NCI-H1417 treated with DMSO at 0.1 percent for 48 hours (cell line): ENCODE results near the gene STRIP2.
A peak's percentile ranks its signal among the peaks of the same experiment; 100 is the strongest.
"Not testable (repeated sequence)": the region's sequence is repeated elsewhere in the genome, so short reads cannot be mapped to it uniquely, and the experiment has no call there.

Experiments
- DNase-seq: peaks from one replicate; lab custom pipeline; 2025; lab: John Stamatoyannopoulos, UW

The STRIP2 gene

DNA sequence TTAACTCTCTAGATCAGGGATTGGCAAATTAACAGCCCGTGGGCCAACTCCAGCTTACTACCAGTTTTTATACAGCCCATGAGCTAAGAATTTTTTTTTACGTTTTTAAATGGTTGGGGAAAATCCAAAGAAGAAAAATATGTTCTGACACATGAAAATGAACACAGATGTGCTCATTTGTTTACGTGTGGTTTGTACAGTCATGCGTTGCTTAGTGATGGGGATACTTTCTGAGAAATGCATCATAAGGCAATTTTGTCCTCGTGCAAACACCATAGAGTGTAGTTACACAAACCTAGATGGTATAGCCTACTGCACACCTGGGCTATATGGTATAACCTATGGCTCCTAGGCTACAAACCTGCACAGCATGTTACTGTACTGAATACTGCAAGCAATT lies 59.8 kb downstream of the STRIP2 start:
- DNase-seq, result no peak

DNA sequence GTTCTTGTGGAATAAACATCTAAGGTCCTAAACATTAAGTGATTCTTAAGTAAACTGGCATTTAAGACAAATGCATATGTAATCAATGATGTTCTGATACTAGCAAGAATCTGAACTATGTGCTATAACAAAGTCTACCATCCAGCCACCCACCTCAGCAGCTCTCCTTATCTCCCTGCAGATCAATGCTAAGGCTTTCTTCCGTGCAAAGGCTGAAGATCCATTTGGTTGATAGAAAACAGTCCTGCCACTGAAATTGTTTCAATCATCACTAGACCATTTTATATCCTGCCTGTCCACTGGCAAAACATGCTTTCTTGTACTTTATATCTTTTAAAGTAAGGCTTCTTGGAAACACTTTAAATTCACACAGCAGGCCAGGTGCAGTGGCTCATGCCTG lies 61.8 kb downstream of the STRIP2 start:
- no peak for DNase-seq

DNA sequence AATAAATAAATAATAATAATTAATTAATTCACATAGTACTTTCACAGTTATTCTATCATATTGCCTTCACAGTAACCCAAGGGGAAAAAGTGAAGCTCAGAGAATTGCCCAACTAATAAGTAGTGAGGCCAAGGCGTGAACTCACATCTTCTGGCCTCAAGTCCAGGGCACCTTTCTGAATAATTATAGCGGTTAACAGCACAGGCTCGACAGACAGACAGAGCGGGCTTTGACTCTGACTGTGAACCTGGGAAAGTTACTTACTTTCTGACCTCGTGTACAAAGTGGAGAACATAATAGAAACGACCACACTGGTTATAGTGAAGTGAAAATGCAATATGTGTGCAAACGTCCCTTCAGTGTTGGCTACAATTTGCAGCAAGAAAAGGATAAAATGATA lies 62.4 kb downstream of the STRIP2 start:
- DNase-seq, result no peak

DNA sequence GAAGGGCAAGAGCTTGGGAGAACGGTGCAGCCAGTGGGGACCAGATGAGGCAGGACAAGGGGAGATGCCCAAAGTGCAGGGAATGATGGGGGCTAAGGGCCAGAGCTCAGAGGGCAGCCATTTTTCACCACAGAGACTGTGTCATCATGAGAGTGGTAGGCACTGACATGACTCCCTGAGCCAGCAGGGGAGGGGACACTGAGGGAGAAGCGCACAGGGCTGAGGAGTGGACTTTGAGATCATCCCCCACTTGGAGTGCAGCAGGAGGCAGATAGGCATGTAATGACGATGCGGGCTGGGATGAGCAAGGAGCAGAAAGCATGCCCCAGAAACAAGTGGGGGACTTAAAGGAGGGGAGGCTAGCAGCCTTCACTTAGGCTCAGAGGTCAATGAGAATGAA lies 62.9 kb downstream of the STRIP2 start:
- no peak for DNase-seq

DNA sequence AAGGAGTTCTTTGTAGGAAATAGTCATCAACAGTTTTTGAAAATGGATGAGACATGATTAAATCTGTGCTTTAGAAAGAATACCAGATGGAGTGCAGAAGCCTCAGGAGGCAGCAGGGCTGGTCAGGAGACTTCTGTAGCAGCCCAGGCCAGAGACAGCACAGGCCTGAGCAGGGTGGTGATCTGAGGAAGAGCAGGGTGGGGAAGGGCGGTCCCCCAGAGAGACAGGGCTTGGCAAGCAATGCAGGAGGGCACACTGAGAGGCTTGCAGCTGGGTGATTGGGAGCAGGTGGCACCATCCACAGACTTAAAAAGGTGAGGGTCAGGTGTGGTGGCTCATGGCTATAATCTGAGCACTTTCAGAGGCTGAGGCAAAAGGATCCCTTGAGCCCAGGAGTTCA lies 63.8 kb downstream of the STRIP2 start:
- no peak for DNase-seq

DNA sequence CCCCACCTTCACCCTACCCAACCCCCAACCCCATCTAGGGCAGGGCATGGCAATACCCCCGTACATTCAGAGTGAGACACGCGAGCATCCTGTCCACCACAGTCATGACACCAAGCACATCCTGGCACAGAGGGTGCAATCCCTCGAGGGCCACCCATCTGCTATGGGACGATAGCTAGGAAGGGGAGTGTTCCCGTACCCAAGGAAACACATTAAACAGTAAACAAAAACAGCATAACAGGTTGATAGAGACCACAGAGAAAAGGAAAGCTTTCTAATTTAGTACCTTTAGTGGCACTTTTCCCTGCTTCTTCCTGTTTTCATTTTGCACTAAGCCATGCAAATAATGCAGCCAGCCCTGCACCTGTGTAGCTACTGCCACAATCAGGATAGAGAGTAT lies 65.8 kb downstream of the STRIP2 start:
- no peak for DNase-seq

DNA sequence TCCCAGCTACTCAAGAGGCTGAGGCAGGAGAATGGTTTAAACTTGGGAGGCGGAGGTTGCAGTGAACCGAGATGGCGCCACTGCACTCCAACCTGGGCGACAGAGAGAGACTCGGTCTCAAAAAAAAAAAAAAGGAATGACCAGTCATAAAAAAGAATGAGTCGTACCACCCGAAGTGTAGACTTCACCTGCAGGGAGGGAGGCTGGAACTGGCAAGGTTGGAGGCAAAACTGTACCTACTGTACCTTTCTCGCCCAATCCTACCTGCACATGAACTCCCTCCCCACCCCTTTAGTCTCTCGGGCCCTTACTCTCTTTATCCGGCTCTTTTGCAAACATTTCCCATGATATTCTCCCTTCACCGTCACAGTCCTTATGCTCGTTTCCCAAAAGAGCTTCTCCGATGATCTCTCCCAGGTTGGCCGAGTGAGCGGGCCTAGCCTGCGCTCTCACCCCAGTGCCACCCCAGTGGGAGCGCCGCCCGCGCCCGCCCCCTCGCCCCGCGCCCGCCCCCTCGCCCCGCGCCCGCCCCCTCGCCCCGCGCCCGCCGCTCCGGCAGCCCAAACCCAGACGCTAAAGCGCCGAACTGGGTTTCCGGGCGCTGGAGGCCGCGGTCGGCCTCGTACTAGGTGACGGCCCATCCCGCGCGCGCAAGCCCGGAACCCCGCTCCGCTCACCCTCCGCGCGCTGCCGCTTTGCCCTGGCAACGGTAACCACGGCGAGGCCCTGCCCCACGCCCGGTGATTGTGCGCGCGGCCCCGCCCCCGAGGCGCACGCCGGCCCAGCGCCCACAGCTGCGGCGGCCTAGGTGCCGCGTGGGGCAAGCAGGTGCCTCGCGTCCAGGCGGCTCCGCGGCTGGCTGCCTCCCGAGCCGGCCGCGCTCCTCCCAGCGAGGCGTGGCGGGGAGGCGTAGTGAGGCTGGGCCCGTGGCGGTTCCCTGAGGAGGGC lies 67.8 kb downstream of the STRIP2 start, which contains the start of gene SMKR1:
TSS of gene SMKR1 (plus strand) at position 772 of the 948 bp plus-strand sequence. CDS start 294 bp downstream, outside the sequence.
- peak; percentile 49 for DNase-seq

DNA sequence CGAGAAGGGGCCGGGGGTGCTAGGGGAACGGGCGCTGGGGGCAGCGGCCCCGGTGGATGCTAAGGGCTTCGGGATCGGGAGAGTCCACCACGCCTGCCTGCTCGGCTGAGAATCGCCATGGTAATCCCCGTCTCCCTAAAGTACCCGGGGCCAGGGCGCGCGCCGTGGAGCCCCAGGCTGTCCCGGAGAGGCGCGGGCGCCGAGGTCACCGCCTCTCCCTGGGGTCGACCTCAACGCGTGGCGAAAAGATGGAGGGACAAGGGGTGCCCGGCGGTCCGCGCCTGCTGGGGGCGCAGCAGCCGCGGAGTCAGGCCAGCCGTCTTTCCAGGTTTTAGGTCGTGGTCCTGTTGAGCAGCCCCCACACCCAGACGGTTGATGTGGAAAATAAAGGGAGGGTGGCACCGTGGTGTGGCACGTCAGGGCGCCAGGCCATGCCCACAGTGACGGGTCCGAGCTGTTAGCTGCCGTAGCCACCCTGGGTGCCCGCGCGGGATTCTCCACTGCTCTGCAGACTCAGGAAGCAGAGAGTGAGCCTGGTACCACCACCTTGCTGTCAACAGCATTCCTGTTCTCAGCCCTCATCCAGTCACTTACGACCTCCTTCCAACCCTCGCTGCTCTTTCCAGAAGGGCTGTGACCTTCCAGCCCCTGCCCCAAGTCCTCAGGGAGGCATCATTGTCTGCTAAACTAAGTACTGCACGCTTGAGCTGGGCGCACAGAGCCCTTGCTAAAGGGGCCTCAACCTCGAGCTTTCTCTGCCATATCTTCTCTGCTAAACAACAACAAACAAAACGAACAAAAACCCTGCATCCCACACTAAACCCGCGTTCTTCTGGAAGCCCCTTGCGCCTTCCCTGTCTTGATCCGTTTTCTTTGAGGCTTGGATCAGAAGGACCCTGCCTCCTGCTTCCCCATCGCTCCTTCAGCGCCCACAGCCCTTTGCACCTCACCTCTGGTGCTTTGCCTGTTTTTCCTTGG lies 68.8 kb downstream of the STRIP2 start:
- no peak for DNase-seq

DNA sequence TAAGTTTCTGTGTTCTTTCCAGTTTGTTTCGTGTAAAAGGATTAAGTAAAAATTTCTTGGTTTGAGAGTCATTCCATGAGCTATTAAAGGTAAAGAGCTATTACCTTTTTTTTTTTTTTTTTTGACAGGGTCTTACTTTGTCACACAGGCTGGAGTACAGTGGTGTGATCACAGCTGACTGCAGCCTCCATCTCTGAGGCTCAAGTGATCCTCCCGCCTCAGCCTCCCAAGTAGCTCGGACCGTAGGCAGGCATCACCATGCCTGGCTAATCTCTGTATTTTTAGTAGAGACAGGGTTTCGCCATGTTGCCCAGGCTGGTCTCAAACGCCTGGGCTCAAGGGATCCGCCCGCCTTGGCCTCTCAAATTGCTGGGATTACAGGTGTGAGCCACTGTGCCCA lies 69.5 kb downstream of the STRIP2 start:
- DNase-seq, result no peak

DNA sequence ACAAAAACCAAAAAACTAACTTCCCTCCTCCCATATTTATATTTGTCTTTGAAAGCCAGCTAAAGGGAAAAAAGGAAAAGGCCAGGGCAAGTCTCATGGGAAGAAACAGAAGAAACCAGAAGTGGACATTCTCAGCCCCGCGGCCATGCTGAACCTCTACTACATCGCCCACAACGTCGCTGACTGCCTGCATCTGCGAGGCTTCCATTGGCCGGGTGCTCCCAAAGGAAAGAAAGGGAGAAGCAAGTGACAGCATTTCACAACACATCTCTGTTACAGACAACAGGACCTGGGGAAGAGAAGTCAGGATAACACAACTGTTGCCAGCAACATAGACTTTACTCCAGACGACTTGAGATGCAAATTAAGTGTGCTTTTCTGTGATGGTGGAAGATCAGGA lies 78.0 kb downstream of the STRIP2 start:
- DNase-seq, result no peak

DNA sequence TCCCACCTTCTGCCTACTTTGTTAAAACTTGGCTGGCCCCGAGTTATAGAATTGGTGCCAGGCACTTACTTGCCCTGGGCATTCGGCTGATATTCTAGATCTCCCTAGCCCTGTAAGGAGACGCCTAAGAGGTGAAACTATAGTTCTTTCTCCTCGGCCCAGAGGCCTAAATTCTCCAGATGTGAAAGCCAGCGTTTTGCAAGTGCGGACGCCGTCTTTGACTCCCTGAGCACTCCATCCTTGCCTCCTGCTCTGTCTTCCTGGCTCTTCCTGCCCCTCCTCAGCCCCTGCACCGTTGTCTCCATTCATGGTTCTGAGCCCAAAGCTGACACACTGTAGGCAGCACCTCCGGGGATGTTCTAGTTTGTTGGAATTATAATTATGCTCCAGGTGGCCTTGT lies 79.3 kb downstream of the STRIP2 start:
- DNase-seq, result no peak

DNA sequence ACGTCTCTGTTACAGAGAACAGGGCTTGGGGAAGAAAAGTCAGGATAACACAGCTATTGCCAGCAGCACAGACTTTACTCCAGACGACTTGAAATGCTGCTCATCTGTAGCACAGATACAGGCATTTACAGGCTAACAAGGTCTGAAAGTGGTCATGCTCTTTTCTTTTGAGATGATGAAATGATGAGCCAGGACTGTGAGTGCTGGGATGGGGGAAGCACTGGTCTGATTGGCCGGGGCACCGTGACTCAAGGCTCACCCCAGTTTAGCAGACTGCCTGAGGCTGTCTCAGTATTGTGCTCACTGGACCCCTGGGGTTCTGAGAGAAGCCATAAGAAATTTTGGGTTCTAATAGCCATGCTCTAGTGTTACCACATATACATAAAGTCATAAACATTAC lies 80.5 kb downstream of the STRIP2 start:
- DNase-seq, result no peak

DNA sequence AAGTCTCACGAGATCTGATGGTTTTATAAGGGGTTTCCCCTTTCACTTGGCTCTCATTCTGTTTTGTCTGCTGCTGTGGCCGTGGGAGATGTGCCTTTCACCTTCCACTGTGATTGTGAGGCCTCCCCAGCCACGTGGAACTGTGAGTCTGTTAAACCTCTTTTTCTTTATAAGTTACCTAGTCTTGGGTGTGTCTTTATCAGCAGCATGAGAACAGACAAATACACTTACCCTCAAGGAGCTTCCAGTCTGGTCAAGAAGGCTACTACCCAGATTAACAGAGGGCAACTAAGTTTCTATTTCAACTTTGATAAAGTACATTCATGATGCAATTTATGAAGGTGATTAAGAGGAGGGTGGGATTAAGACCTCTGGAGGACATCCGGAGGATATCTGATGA lies 81.1 kb downstream of the STRIP2 start:
- DNase-seq, result no peak

DNA sequence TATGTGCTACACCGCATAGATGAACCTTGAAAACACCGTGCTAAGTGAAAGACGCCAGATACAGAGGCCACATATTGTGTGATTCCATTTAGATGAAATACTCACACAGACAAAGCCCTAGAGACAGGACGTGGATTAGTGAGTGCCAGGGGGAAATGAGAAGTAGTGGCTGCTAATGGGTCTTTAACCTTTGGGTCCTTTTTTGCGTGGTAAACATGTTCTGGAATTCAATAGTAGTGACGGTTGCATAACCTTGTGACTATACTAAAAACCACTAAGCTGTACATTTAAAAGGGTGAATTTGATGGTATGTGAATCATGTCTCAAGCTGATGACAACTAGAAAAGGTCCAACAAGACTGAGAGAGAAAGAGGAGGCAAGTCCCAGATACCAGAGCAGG lies 83.7 kb downstream of the STRIP2 start:
- DNase-seq, result no peak

DNA sequence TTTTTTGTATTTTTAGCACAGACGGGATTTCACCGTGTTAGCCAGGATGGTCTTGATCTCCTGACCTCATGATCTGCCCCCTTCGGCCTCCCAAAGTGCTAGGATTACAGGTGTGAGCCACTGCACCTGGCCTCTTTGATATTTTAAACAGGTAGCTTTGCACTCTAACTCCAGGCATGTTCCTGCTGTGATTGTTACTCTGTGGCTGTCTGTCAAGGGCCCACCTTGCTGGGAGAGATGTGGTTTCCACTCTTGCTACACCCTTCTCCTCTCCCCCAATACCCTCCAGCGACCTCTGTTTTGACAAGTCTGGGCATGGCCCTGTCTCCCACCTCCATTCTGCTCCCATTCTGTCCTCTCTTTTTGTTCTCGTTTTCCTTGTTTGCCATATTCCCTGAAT lies 85.2 kb downstream of the STRIP2 start:
- DNase-seq, result no peak

DNA sequence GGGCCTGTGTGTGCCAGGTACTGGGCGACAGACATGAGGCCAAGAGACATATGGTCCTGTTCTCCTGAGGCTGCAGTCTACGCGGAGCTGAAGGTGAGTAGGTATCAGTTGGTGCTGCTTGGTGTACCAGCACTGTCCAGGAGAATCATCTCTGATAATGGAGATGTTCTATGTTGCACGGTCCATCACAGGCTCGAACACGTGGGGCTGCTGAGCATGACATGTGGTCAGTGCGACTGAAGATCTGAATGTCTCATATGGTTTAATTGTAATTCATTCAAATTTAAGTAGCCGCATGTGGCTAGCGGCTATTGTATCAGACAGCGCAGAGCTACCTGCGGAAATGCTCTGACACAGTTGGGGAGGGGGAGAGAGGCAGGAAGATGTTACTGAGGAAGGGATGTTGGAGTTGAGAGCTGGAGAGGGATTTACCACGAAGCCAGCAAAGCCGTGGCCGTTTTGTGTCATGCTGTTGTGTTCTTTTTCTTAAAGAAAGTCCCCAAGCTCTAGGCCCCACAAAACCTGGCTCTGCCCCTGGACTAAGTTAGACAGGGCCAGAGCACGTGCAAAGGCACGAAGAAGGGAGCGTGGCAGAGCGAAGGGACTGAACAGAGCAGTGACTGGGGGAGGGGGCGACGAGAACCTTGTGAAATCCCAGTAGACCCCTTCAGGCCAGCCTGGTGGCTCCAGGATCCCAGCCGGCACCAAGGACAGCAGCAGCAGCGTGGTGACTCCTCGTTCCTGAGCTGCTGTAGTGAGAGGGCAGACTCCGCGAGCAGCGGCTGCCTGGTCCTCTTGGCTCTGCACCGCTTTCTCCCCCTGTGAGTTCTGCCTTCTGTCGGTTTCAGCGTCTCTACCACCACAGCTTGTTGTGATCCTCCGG lies 88.1 kb downstream of the STRIP2 start:
- no peak for DNase-seq

DNA sequence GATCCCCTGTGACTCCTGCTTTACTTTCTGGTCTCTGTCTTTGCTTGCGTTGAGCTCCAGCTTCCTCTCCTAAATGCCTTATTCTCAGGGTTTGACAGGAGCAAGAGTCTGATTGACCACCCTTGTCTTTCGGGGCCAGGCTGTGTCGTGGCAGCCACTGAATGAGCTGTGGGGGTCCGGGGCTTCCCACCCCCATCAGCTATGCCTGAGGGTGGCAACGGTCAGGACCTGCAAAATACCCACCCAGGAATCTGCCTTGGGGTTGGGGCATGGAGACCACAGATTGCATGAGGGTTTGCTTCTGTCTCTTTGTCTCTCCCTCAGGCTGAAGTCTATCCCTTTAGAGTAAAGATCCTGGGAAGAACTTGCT lies 88.7 kb downstream of the STRIP2 start:
- DNase-seq, result no peak

DNA sequence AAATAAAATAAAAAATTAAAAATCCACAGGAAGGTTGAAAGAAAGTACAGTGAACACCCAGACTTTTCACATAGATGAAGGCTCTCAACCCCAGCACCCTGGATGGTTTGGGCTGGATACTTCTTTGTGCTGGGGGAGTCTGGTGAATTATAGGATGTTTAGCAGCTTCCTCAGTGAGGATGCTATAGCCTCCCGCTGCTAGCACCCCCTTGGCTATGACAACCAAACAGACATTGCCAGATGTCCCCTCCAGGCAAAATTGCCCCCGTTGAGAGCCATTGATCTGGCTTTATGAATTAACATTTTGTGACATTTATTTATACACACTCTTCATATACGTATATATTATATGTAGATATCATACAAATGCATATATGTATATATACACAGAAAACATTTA lies 89.7 kb downstream of the STRIP2 start:
- DNase-seq, result no peak

DNA sequence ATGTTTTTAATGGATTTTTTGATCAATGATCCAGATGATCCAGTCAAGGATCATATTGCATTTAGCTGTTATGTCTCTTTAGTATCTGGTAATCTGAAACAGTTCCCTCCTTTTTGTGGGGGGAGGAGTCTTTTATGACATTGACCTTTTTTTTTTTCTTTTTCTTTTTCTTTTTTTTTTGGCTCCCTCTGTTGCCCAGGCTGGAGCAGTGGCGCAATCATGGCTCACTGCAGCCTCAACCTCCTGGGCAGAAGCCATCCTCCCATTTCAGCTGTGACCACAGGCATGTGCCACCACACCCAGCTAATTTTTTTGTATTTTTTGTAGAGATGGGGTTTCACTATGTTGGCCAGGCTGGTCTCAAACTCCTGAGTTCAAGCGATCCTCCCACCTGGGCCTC lies 90.2 kb downstream of the STRIP2 start:
- not testable (repeated sequence) for DNase-seq

DNA sequence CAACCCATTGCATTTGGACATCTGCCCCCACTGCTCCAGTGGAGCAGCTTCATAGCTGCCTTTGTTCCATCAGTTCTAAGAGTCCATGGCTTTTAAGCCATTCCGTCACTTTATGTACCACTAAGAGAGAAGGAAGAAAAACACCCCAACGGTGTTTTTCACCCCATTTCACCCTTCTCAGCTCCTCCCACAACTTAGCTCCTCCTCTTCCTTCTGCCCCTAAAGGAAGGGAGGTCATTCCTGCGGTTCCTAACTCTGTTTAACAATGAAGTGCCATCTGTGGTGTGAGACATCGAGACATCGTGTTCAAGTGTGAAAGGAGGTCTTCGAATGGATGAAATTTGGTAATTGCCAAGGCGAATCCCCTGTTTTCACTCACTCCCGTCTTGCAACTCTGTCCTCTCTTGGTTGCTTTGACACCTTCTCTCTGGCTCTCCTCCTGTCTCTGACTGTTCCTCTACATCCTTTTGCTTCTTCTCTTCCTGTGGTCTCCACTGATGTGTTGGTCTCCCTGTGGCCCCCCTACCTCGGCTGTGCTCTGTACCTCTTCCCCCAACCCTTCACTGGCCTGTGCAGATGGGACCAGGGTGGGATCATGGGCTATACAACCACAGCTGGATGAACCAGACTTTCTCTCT lies 91.1 kb downstream of the STRIP2 start:
- DNase-seq, result no peak

DNA sequence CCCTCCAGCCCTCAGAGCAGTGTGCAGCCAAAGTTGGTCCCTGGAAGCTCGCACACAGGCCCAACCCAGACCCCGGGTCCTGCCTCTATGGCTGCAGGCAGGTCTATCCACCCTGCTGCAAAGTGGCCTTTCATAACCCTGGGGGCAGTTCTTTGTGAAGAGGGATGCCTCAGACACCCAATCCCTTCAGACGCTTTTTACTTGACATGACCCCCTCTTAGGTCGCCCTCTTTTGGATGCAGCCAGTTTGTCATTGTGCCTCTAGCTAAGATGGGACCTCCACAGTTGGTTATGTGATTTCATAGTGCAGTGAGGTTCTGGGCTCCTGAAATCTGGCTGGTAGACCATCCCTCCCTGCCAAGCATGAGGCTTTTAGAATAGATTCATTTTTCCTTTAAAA lies 95.4 kb downstream of the STRIP2 start:
- no peak for DNase-seq
